Measurements from ENCODE around the gene LARGE1. TPM values are rescaled to one million over a fixed set of nuclear protein-coding genes. Genes with fewer than 3 reads are reported as not detected.

The LARGE1 gene
- total RNA-seq, 1 experiment from 2014 or later: 1.3 TPM

GRCh38 chr22:33706100-33706499, 214.2 kb downstream of the LARGE1 start:
- DNase-seq (no peak), ATAC-seq (no peak)
- BruUV-seq (replicated peaks): no TSS peak

GRCh38 chr22:33699176-33699575, 221.1 kb downstream of the LARGE1 start:
- ATAC-seq (no peak), DNase-seq (no peak)
- BruUV-seq (replicated peaks): no TSS peak
- H3K4me1 ChIP-seq (ENCODE audit: insufficient read depth, low read length): no peaks in the 10 kb centered on the region
- TF ChIP-seq CTCF (conservative IDR thresholded peaks at IDR 0.05; ENCODE audit: low read depth, low read length) (no peak), EZH2phosphoT487 (IDR thresholded peaks at IDR 0.05; ENCODE audit: borderline replicate concordance, low read length) (no peak)
- H3K9me2 ChIP-seq (replicated peaks; ENCODE audit: low read length): no peaks in the 10 kb centered on the region
- H3K9me3 ChIP-seq (ENCODE audit: low read length): no peaks in the 10 kb centered on the region
- intact Hi-C loops (cut with micrococcal nuclease): no loop called here
- no peaks in the 10 kb centered on the region for H4K20me1 ChIP-seq (ENCODE audit: low read length)
- H3K4me3 ChIP-seq (ENCODE audit: low read length): no peak overlapping the region
- no peak overlapping the region for H3K4me2 ChIP-seq (ENCODE audit: low read length)
- no peaks in the 10 kb centered on the region for H3K79me2 ChIP-seq (ENCODE audit: low read length)
- H3K27ac ChIP-seq (ENCODE audit: low read length): no peak overlapping the region
- H3K27me3 ChIP-seq (ENCODE audit: low read length): no peaks in the 10 kb centered on the region
- no peaks in the 10 kb centered on the region for H3K36me3 ChIP-seq (ENCODE audit: low read depth, low read length)
- ChIA-PET CTCF (no interaction called here), POLR2A (ENCODE audit: unreplicated experiment) (no interaction called here)
- no peak overlapping the region for H3K9ac ChIP-seq (ENCODE audit: low read length)
- H3F3A ChIP-seq (ENCODE audit: low read length, unreplicated experiment): no peaks in the 10 kb centered on the region
- H2AFZ ChIP-seq (ENCODE audit: low read length): no peak overlapping the region

More at GRCh38 chr22:33706100-33706499, 214.2 kb downstream of the LARGE1 start:
- Histone ChIP-seq H3K4me2 (ENCODE audit: low read length) (no peak overlapping the region), H3K4me1 (ENCODE audit: insufficient read depth, low read length) (no peaks in the 10 kb centered on the region), H3K27ac (ENCODE audit: low read length) (no peak overlapping the region), H3K4me3 (ENCODE audit: low read length) (no peak overlapping the region), H3K79me2 (ENCODE audit: low read length) (no peaks in the 10 kb centered on the region), H3K9me2 (replicated peaks; ENCODE audit: low read length) (no peaks in the 10 kb centered on the region), H4K20me1 (ENCODE audit: low read length) (no peaks in the 10 kb centered on the region), H3K9me3 (ENCODE audit: low read length) (no peaks in the 10 kb centered on the region), H3K36me3 (ENCODE audit: low read depth, low read length) (no peaks in the 10 kb centered on the region), H2AFZ (ENCODE audit: low read length) (no peak overlapping the region), H3F3A (ENCODE audit: low read length, unreplicated experiment) (no peaks in the 10 kb centered on the region), H3K27me3 (ENCODE audit: low read length) (no peaks in the 10 kb centered on the region), H3K9ac (ENCODE audit: low read length) (no peak overlapping the region)
- TF ChIP-seq EZH2 (IDR thresholded peaks at IDR 0.05; ENCODE audit: low read length, unreplicated experiment) (no peak), CTCF (conservative IDR thresholded peaks at IDR 0.05; ENCODE audit: low read depth, low read length) (no peak), EZH2phosphoT487 (IDR thresholded peaks at IDR 0.05; ENCODE audit: borderline replicate concordance, low read length) (no peak)
- POLR2A ChIA-PET (ENCODE audit: unreplicated experiment): no interaction called here
- CTCF ChIA-PET: no interaction called here
- intact Hi-C loops (cut with micrococcal nuclease): no loop called here

GRCh38 chr22:33697640-33698039, 222.6 kb downstream of the LARGE1 start:
- no TSS peak for BruUV-seq (replicated peaks)
- no peaks in the 10 kb centered on the region for H3K36me3 ChIP-seq (ENCODE audit: low read depth, low read length)
- H3K4me2 ChIP-seq (ENCODE audit: low read length): no peak overlapping the region
- H3K27me3 ChIP-seq (ENCODE audit: low read length): no peaks in the 10 kb centered on the region
- H4K20me1 ChIP-seq (ENCODE audit: low read length): no peaks in the 10 kb centered on the region
- H3K79me2 ChIP-seq (ENCODE audit: low read length): no peaks in the 10 kb centered on the region
- H3K9ac ChIP-seq (ENCODE audit: low read length): no peak overlapping the region
- CTCF ChIA-PET: no interaction called here
- no peaks in the 10 kb centered on the region for H3F3A ChIP-seq (ENCODE audit: low read length, unreplicated experiment)
- no peak overlapping the region for H2AFZ ChIP-seq (ENCODE audit: low read length)
- TF ChIP-seq EZH2 (IDR thresholded peaks at IDR 0.05; ENCODE audit: low read length, unreplicated experiment): no peak
- no peak for TF ChIP-seq CTCF (conservative IDR thresholded peaks at IDR 0.05; ENCODE audit: low read depth, low read length)
- TF ChIP-seq EZH2phosphoT487 (IDR thresholded peaks at IDR 0.05; ENCODE audit: borderline replicate concordance, low read length): no peak
- intact Hi-C loops (cut with micrococcal nuclease): no loop called here
- no peak overlapping the region for H3K27ac ChIP-seq (ENCODE audit: low read length)
- no peaks in the 10 kb centered on the region for H3K4me1 ChIP-seq (ENCODE audit: insufficient read depth, low read length)
- H3K9me3 ChIP-seq (ENCODE audit: low read length): 0 out of 2 replicates have a peak, but pooled peaks cover 4% of the 10 kb centered on the region
- POLR2A ChIA-PET (ENCODE audit: unreplicated experiment): no interaction called here
- no peaks in the 10 kb centered on the region for H3K9me2 ChIP-seq (replicated peaks; ENCODE audit: low read length)
- DNase-seq (no peak), ATAC-seq (no peak)
- H3K4me3 ChIP-seq (ENCODE audit: low read length): no peak overlapping the region
